Measurements from ENCODE around the gene DHODH. TPM values are rescaled to one million over a fixed set of nuclear protein-coding genes. Genes with fewer than 3 reads are reported as not detected.

Gene DHODH
- total RNA-seq, 4 donors from 2014 or later = 0.75 to 4.8 (median 1.6) TPM; not detected in 1

DNA sequence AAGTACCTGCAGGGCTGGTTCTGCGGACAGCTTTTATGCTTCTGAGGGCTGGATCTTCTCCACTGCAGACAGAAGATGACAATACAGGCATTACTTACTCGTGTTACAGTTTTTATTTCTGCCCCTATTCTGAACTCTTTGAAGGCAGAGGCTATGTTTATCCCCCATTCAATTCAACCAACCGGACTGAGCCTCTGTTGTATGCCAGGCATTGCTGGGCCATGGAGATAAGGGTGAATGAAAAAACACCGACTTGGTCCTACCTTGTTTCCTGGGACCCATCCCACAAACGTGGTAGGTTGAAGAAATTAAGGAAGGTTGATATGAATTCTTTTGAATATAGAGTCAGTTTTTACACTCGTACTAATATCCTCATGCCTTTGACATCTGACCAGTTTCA is 35.8 kb downstream of the DHODH start:
- no peaks in the 10 kb centered on the region for H3K4me1 ChIP-seq
- peaks cover 0 to 7% (median 0%) of the 10 kb centered on the region in 4 donors for H3K36me3 ChIP-seq
- intact Hi-C loops (cut with DNase I; ENCODE audit: low total_unique reads) = no loop called here
- TF ChIP-seq POLR2A (IDR thresholded peaks at IDR 0.05) = no peak
- no peak for TF ChIP-seq POLR2AphosphoS5 (IDR thresholded peaks at IDR 0.05)
- TF ChIP-seq, protein P1, sequence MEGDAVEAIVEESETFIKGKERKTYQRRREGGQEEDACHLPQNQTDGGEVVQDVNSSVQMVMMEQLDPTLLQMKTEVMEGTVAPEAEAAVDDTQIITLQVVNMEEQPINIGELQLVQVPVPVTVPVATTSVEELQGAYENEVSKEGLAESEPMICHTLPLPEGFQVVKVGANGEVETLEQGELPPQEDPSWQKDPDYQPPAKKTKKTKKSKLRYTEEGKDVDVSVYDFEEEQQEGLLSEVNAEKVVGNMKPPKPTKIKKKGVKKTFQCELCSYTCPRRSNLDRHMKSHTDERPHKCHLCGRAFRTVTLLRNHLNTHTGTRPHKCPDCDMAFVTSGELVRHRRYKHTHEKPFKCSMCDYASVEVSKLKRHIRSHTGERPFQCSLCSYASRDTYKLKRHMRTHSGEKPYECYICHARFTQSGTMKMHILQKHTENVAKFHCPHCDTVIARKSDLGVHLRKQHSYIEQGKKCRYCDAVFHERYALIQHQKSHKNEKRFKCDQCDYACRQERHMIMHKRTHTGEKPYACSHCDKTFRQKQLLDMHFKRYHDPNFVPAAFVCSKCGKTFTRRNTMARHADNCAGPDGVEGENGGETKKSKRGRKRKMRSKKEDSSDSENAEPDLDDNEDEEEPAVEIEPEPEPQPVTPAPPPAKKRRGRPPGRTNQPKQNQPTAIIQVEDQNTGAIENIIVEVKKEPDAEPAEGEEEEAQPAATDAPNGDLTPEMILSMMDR (IDR thresholded peaks at IDR 0.05) = no peak
- no peak for TF ChIP-seq EP300 (IDR thresholded peaks at IDR 0.05; ENCODE audit: low read depth)
- H3K27ac ChIP-seq = no peak overlapping the region
- no peak overlapping the region for H3K4me3 ChIP-seq
- 66 to 72% methylated on average over 6 of the region's 6 CpGs for WGBS, 2 donors (ENCODE audit: low coverage in 1 of 2)
- peaks cover 0 to 3% of the 10 kb centered on the region in 2 donors for H3K9me3 ChIP-seq
- no peaks in the 10 kb centered on the region for H3K27me3 ChIP-seq
- in situ Hi-C loops (cut with MboI; ENCODE audit: low pct_ligation_motif_present in 1 of 4, low pct_unique_long_range_greater_than_20kb in 1 of 4, low sequenced_read_pairs in 3 of 4) = no loop called here
- no peak for DNase-seq

DNA sequence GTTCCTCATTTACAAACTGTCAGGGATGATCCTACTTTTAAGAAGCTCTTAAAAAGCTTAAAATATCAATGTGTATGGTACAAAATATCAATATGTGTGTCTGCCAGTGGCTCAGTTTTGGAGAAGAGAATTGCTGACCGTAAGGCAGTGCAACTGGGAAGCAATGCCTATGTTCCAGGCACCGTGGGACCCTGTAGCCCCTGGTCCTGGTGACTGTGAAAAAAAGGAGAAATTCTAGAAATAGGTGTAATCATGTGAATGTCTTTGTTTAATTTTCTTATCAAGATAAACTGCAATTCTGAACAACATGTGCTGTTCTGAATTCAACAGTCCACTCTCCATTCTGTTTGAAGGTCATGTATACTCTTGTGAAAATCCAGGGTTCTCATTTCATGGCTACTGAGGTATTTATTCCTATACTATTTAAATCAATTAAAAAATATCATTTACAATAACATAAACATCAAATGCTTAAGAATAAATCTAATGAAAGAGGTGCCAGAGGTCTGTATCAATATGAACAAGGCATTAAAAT is 36.3 kb downstream of the DHODH start:
- Histone ChIP-seq H3K27ac (no peak overlapping the region), H3K36me3 (peaks cover 0 to 7% (median 0%) of the 10 kb centered on the region in 4 donors), H3K27me3 (no peaks in the 10 kb centered on the region), H3K9me3 (peaks cover 5 to 7% of the 10 kb centered on the region in 2 donors), H3K4me3 (no peak overlapping the region), H3K4me1 (no peaks in the 10 kb centered on the region)
- no peak for TF ChIP-seq POLR2A (IDR thresholded peaks at IDR 0.05)
- TF ChIP-seq, protein P1 (IDR thresholded peaks at IDR 0.05) = no peak
- no peak for TF ChIP-seq POLR2AphosphoS5 (IDR thresholded peaks at IDR 0.05)
- DNase-seq = no peak
- WGBS, 2 donors (ENCODE audit: low coverage in 1 of 2) = 91 to 100% methylated on average over 1 to 2 of the region's 2 CpGs
- intact Hi-C loops (cut with DNase I; ENCODE audit: low total_unique reads) = no loop called here
- in situ Hi-C loops (cut with MboI; ENCODE audit: low pct_ligation_motif_present in 1 of 4, low pct_unique_long_range_greater_than_20kb in 1 of 4, low sequenced_read_pairs in 3 of 4) = no loop called here

DNA sequence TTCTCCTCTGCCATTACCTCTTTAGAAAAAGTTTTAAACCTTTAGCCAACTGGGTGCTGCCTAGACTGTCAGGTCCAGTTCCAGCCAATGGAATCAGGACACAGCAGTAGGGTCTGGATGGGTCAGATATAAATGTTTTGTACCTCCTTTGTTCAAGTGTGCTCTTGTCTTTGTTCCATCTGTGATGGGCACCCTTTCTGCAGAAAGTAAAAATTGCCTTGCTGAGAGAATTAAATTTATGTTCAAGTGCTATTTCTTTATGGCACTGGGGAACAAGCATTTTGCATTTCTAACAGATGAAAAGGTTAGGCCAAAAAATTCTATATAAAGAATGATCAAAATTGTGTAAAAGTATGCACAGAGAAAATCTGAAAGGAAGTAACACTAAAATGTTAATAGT is 40.6 kb downstream of the DHODH start:
- Histone ChIP-seq H3K36me3 (no peaks in the 10 kb centered on the region), H3K27me3 (no peaks in the 10 kb centered on the region), H3K9me3 (peaks cover 7% of the 10 kb centered on the region in 2 donors), H3K4me3 (no peak overlapping the region), H3K4me1 (no peaks in the 10 kb centered on the region), H3K27ac (no peak overlapping the region)
- no peak for DNase-seq
- in situ Hi-C loops (cut with MboI; ENCODE audit: low pct_ligation_motif_present in 1 of 4, low pct_unique_long_range_greater_than_20kb in 1 of 4, low sequenced_read_pairs in 3 of 4) = no loop called here
- intact Hi-C loops (cut with DNase I; ENCODE audit: low total_unique reads) = no loop called here
- TF ChIP-seq, protein P1 (IDR thresholded peaks at IDR 0.05) = no peak
- no peak for TF ChIP-seq POLR2A (IDR thresholded peaks at IDR 0.05)
- TF ChIP-seq EP300 (IDR thresholded peaks at IDR 0.05; ENCODE audit: low read depth) = no peak
- TF ChIP-seq POLR2AphosphoS5 (IDR thresholded peaks at IDR 0.05) = no peak

DNA sequence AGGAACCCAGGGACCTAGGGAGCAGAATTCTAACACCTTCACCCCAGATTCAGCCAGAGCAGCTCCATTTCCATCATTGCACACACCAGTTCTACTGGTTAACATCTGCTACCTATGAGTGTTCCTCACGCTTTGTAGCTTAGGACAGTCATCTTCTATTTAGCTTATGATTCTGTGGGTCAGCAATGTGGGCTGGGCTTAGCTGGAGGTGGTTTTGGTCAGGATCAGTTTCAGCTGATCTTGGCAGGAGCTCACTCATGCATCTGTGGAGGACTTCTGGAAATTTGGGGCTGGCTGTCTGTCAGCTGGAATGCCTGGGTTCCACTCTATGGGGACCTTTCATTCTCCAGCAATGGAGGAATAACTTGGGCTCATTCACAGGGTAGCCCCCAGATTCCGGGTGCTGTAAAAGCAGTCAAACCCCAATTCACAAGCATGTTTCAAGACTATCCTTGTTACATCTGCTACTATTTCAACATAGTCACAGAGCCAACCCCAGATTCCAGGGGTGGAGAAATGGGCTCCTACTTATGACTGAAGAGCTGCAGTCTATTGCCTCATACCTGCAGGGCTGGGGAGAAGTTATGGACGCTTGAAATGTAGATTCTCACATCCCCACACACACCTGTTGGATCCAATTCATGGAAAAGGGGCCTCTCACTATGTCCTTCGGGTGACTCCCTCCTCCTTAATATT is 42.4 kb downstream of the DHODH start:
- WGBS, 2 donors (ENCODE audit: low coverage in 1 of 2) = 85 to 87% methylated on average over 2 to 4 of the region's 4 CpGs
- no peaks in the 10 kb centered on the region for H3K4me1 ChIP-seq
- in situ Hi-C loops (cut with MboI; ENCODE audit: low pct_ligation_motif_present in 1 of 4, low pct_unique_long_range_greater_than_20kb in 1 of 4, low sequenced_read_pairs in 3 of 4) (no loop called here), intact Hi-C loops (cut with DNase I; ENCODE audit: low total_unique reads) (no loop called here)
- TF ChIP-seq EP300 (IDR thresholded peaks at IDR 0.05; ENCODE audit: low read depth) = no peak
- TF ChIP-seq POLR2A (IDR thresholded peaks at IDR 0.05) = no peak
- TF ChIP-seq, protein P1 (IDR thresholded peaks at IDR 0.05) = no peak
- no peak for TF ChIP-seq POLR2AphosphoS5 (IDR thresholded peaks at IDR 0.05)
- H3K9me3 ChIP-seq = peaks cover 7% of the 10 kb centered on the region in 2 donors
- H3K27ac ChIP-seq = no peak overlapping the region
- DNase-seq = no peak
- no peak overlapping the region for H3K4me3 ChIP-seq
- H3K36me3 ChIP-seq = no peaks in the 10 kb centered on the region
- H3K27me3 ChIP-seq = no peaks in the 10 kb centered on the region

Data from transverse colon (tissue), 4 donors.